Spleen (tissue), 11 donors: ENCODE measurements around the gene NAPSA. TPM values are rescaled to one million over a fixed set of nuclear protein-coding genes. Genes with fewer than 3 reads are reported as not detected.
"Not testable (repeated sequence)": the region's sequence is repeated elsewhere in the genome, so short reads cannot be mapped to it uniquely, and the experiment has no call there.

Source experiments
- DNase-seq: peaks from one replicate; pipeline ENCODE4 v3.0.0-alpha.2; 2020
- H3K27ac ChIP-seq, 8 donors: fragments of 200-600 bp; sonication (generic) in 7 of 8; 1 replicate in 4 of 8; 2 replicates in 4 of 8; pipeline versions ENCODE4 v1.5.0 to v1.8.0; 2016 to 2021; ENCODE audit warnings: inconsistent platforms in 4 of 8, mild to moderate bottlenecking in 4 of 8, moderate library complexity in 1 of 8
- H3K27me3 ChIP-seq, 7 donors: fragments of 200-600 bp; sonication (generic) in 6 of 7; replicated peaks in 1 of 7; 1 replicate in 4 of 7; 2 replicates in 3 of 7; pipeline versions ENCODE4 v1.5.0 to v1.8.0; 2016 to 2021; ENCODE audit warnings: inconsistent platforms in 3 of 7, mild to moderate bottlenecking in 1 of 7
- H3K36me3 ChIP-seq, 6 donors: fragments of 200-600 bp; sonication (generic) in 5 of 6; 1 replicate in 4 of 6; 2 replicates in 2 of 6; pipeline versions ENCODE4 v1.5.0 to v1.8.0; 2016 to 2021; ENCODE audit warnings: inconsistent platforms in 2 of 6
- H3K4me1 ChIP-seq, 6 donors: fragments of 200-600 bp; sonication (generic) in 5 of 6; 1 replicate in 3 of 6; 2 replicates in 3 of 6; pipeline versions ENCODE4 v1.5.0 to v1.8.0; 2016 to 2021; ENCODE audit warnings: inconsistent platforms in 3 of 6
- H3K4me3 ChIP-seq, 8 donors: fragments of 200-600 bp; sonication (generic) in 7 of 8; 1 replicate in 4 of 8; 2 replicates in 4 of 8; pipeline versions ENCODE4 v1.5.0 to v1.8.0; 2016 to 2021; ENCODE audit warnings: inconsistent platforms in 4 of 8, mild to moderate bottlenecking in 4 of 8, moderate library complexity in 2 of 8
- H3K9me3 ChIP-seq, 8 donors: fragments of 200-600 bp; sonication (generic) in 7 of 8; 1 replicate in 4 of 8; 2 replicates in 4 of 8; pipeline versions ENCODE4 v1.5.0 to v1.8.0; 2016 to 2021; ENCODE audit warnings: inconsistent platforms in 4 of 8
- POLR2A ChIP-seq, 3 donors: fragments of 450-650 bp; IDR thresholded peaks; one replicate each; pipeline ENCODE4 v1.5.1; 2017; ENCODE audit warnings: antibody characterized with exemption in 3 of 3, mild to moderate bottlenecking in 1 of 3
- POLR2AphosphoS5 ChIP-seq, 3 donors: sonication (generic); formaldehyde crosslinking; IDR thresholded peaks; one replicate each; pipeline ENCODE4 v1.5.1; 2017; ENCODE audit warnings: antibody characterized with exemption in 3 of 3
- WGBS, 5 donors: extraction: QIAGEN DNeasy Blood & Tissue Kit in 3 of 5; methylation state at CpG; one replicate each; pipeline versions ENCODE4 v1.1.5 to v1.1.7; 2013 to 2018; 5-methylcytosine and 5-hydroxymethylcytosine counted together
- intact Hi-C: fragments of 100-400 bp; cut with DNase I; formaldehyde crosslinking; loops from one replicate; pipeline ENCODE4 v1.15.0; 2023; ENCODE audit warnings: low total_unique reads
- polyA plus RNA-seq, 3 donors: library from polyadenylated mRNA; stranded (reverse); fragments of 200-250 nt; gene quantifications; one replicate each; pipeline ENCODE4 v1.2.1, GENCODE V29; 2013
- total RNA-seq, 7 donors: library from RNA; depleted of rRNA in 3 of 7; stranded (reverse); fragments of >200 nt in 3 of 7; fragmentation: NEBNext Ultra II Directional in 4 of 7; extraction: Animal tissue kit (Norgen Biotek cat#: 25700) in 4 of 7; gene quantifications; one replicate each; pipeline versions ENCODE4 v1.1.0 to v1.2.1, GENCODE V29; 2016 to 2021
- TF ChIP-seq, protein P1 (sequence below), 11 experiments: fragments of 200-600 bp in 7 of 11; fragments of 450-650 bp in 4 of 11; sonication (generic) in 4 of 11; IDR thresholded peaks in 8 of 11; conservative IDR thresholded peaks in 3 of 11; 1 replicate in 7 of 11; 2 replicates in 4 of 11; pipeline versions ENCODE4 v1.4.0 to v1.8.0; 2016 to 2021; ENCODE audit warnings: antibody characterized with exemption in 11 of 11, inconsistent platforms in 4 of 11, mild to moderate bottlenecking in 1 of 11
- donor health status: healthy with polysubstance abuse.
- donor health status: DM: no; HTN: no; CAD: no; lungs with moderate emphysema.
- donor health status: DM: no; HTN: no; CAD: no.
- donor health status: Bipolar disorder and iron deficiency.
- donor health status: healthy.
- donor health status: DM: no; HTN: no; CAD: no.
- donor health status: DM: yes; HTN: yes; CAD: no.

Gene NAPSA
- total and polyA plus RNA-seq, 10 donors, result 1.5 to 6.4 (median 2.7) TPM

DNA sequence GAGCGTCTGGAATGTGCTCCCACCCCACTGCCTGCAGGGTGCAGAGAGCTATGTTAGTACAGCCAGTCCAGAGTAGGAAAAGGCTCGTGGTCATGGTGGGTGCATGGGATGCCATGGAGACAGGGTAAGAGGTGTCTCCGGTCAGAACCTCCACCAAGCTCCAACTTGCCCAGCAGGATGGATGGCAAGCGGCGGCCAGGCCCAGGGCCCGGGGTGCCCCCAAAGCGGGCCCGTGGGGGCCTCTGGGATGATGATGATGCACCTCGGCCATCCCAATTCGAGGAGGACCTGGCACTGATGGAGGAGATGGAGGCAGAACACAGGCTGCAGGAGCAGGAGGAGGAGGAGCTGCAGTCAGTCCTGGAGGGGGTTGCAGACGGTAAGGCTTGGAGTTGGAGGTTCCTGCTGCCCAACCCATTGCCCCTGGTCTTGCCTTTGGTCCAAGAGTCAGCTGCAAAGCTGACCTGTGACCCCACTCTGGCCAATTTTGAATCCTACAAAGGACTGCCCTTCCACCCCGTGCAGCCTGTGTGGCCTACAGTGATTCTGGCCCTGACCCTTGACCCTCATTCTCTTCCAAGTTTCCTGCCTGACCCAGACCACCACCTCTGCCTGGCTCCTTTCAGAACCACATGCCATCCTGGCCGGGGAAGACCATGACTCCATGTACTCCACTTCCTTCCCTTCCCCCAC is 33.4 kb upstream of the NAPSA start:
- peaks cover 0 to 45% (median 22%) of the 10 kb centered on the region in 6 donors for H3K36me3 ChIP-seq
- intact Hi-C loops, result no loop called here
- WGBS, 5 donors, result 83 to 96% (median 91%) methylated on average over 13 of the region's 13 CpGs
- H3K27me3 ChIP-seq, result no peaks in the 10 kb centered on the region
- no peak for DNase-seq
- no peaks in the 10 kb centered on the region for H3K9me3 ChIP-seq
- TF ChIP-seq, protein P1, sequence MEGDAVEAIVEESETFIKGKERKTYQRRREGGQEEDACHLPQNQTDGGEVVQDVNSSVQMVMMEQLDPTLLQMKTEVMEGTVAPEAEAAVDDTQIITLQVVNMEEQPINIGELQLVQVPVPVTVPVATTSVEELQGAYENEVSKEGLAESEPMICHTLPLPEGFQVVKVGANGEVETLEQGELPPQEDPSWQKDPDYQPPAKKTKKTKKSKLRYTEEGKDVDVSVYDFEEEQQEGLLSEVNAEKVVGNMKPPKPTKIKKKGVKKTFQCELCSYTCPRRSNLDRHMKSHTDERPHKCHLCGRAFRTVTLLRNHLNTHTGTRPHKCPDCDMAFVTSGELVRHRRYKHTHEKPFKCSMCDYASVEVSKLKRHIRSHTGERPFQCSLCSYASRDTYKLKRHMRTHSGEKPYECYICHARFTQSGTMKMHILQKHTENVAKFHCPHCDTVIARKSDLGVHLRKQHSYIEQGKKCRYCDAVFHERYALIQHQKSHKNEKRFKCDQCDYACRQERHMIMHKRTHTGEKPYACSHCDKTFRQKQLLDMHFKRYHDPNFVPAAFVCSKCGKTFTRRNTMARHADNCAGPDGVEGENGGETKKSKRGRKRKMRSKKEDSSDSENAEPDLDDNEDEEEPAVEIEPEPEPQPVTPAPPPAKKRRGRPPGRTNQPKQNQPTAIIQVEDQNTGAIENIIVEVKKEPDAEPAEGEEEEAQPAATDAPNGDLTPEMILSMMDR (IDR thresholded peaks at IDR 0.05 in 8 of 11, conservative IDR thresholded peaks at IDR 0.05 in 3 of 11), result no peak
- TF ChIP-seq POLR2AphosphoS5 (IDR thresholded peaks at IDR 0.05) (no peak), POLR2A (IDR thresholded peaks at IDR 0.05) (no peak)
- H3K4me1 ChIP-seq, result no peaks in the 10 kb centered on the region
- H3K27ac ChIP-seq, result no peak overlapping the region
- no peak overlapping the region for H3K4me3 ChIP-seq

DNA sequence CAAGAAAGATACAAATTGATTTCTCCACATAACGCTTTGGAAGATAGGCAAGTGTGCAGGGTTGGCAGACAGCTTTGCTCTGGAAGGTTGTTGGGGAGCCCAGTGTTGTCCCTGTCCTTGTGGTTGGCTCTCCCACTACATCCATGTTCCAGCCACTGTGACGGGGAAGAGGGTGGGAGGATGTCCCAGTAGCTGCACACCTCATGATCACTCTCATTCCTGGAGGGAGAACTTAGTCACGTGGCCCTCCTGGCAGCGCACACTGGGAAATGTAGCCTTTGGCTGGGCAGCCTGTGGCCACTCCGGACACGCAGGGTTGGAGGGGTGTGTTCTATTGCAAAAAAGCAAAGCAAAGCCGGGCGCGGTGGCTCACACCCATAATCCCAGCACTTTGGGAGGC is 28.6 kb upstream of the NAPSA start:
- intact Hi-C loops, result no loop called here
- Histone ChIP-seq H3K4me1 (no peaks in the 10 kb centered on the region), H3K4me3 (no peak overlapping the region), H3K9me3 (no peaks in the 10 kb centered on the region), H3K27ac (no peak overlapping the region), H3K36me3 (peaks cover 0 to 40% (median 2%) of the 10 kb centered on the region in 6 donors), H3K27me3 (no peaks in the 10 kb centered on the region)
- 94 to 99% (median 97%) methylated on average over 9 of the region's 9 CpGs for WGBS, 5 donors
- TF ChIP-seq, protein P1 (IDR thresholded peaks at IDR 0.05 in 8 of 11, conservative IDR thresholded peaks at IDR 0.05 in 3 of 11), result no peak
- TF ChIP-seq POLR2AphosphoS5 (IDR thresholded peaks at IDR 0.05) (no peak), POLR2A (IDR thresholded peaks at IDR 0.05) (no peak)
- no peak for DNase-seq

DNA sequence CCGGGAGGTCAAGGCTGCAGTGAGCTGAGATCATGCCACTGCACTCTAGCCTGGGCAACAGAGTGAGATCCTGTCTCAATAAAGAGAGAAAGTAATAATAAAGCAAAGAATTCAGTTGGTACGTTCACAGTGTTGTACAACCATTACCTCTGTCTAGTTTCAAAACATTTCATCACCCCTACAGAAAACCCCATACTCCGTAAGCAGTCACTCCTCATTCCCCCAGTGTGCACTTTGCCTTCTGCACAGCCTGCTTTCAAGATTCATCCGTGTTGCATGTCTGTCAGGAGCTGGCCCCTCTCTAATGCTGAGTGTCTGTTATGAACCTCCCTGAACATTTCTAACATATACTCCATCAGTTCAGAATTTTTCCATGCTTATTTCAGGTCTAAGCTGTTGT is 28.1 kb upstream of the NAPSA start:
- H3K4me1 ChIP-seq, result no peaks in the 10 kb centered on the region
- DNase-seq, result no peak
- WGBS, 5 donors, result 71 to 96% (median 85%) methylated on average over 4 of the region's 4 CpGs
- intact Hi-C loops, result no loop called here
- no peak overlapping the region for H3K4me3 ChIP-seq
- H3K27me3 ChIP-seq, result no peaks in the 10 kb centered on the region
- TF ChIP-seq POLR2AphosphoS5 (IDR thresholded peaks at IDR 0.05) (no peak), POLR2A (IDR thresholded peaks at IDR 0.05) (no peak)
- TF ChIP-seq, protein P1 (IDR thresholded peaks at IDR 0.05 in 8 of 11, conservative IDR thresholded peaks at IDR 0.05 in 3 of 11), result no peak
- H3K9me3 ChIP-seq, result no peaks in the 10 kb centered on the region
- no peak overlapping the region for H3K27ac ChIP-seq
- peaks cover 0 to 36% (median 0%) of the 10 kb centered on the region in 6 donors for H3K36me3 ChIP-seq

DNA sequence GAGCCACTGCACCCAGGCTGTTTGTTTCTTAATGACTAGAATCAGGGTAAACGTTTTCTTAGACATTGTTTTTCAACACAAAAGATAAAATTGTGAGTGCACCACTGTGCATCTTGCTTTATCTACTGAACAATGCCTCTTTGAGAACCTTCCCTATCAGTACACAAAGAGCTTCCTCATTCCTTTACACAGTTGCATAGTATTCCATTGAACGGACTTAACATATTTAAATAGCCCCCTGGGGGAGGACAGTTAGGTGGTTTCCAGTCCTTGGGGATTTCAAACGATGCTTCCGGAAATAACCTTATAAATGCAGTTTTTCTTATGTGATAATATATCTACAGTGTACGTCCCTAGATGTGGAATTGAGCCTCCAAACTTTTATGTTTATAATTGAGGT is 27.3 kb upstream of the NAPSA start:
- DNase-seq, result no peak
- Histone ChIP-seq H3K4me1 (peaks cover 0 to 4% (median 1%) of the 10 kb centered on the region in 6 donors), H3K9me3 (no peaks in the 10 kb centered on the region), H3K36me3 (peaks cover 0 to 37% (median 0%) of the 10 kb centered on the region in 6 donors), H3K27me3 (no peaks in the 10 kb centered on the region), H3K4me3 (no peak overlapping the region), H3K27ac (no peak overlapping the region)
- WGBS, 5 donors, result 90 to 94% (median 94%) methylated on average over 5 of the region's 5 CpGs
- intact Hi-C loops, result no loop called here
- no peak for TF ChIP-seq POLR2A (IDR thresholded peaks at IDR 0.05)
- TF ChIP-seq POLR2AphosphoS5 (IDR thresholded peaks at IDR 0.05), result no peak
- TF ChIP-seq, protein P1 (IDR thresholded peaks at IDR 0.05 in 8 of 11, conservative IDR thresholded peaks at IDR 0.05 in 3 of 11), result no peak

DNA sequence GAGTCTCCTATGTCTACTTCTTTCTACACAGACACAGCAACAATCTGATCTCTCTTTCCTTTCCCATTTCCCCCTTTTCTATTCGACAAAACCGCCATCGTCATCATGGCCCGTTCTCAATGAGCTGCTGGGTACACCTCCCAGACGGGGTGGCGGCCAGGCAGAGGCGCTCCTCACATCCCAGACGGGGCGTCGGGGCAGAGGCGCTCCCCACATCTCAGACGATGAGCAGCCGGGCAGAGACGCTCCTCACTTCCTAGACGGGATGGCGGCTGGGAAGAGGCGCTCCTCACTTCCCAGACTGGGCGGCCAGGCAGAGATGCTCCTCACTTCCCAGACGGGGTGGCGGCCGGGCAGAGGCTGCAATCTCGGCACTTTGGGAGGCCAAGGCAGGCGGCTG is 25.5 kb upstream of the NAPSA start:
- Histone ChIP-seq H3K4me1 (peaks cover 0 to 22% (median 10%) of the 10 kb centered on the region in 6 donors), H3K36me3 (peaks cover 0 to 53% (median 0%) of the 10 kb centered on the region in 6 donors)
- H3K27me3 ChIP-seq, H3K27ac ChIP-seq, intact Hi-C loops, H3K4me3 ChIP-seq, H3K9me3 ChIP-seq, DNase-seq: not testable (repeated sequence)
- 92 to 95% (median 94%) methylated on average over 21 to 22 of the region's 23 CpGs for WGBS, 5 donors

DNA sequence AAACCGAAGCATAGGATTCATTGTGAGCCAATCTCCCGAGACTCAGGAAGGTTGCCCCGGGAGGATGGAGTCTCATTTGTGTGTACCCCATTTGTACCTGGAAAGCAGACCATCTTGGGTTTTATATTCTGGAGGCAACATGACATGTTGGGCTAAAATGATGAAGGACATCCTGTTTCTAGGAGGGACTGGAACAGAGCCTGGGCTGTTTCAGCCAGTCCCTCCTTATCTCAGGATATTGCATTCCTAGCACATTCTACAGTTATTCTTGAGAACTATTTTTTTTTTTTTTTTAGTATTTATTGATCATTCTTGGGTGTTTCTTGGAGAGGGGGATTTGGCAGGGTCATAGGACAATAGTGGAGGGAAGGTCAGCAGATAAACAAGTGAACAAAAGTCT is 24.9 kb upstream of the NAPSA start:
- H3K4me1 ChIP-seq, result peaks cover 0 to 29% (median 16%) of the 10 kb centered on the region in 6 donors
- peaks cover 0 to 53% (median 0%) of the 10 kb centered on the region in 6 donors for H3K36me3 ChIP-seq
- WGBS, 5 donors, result 87 to 91% (median 91%) methylated on average over 3 of the region's 3 CpGs
- H3K9me3 ChIP-seq, intact Hi-C loops, H3K4me3 ChIP-seq, H3K27me3 ChIP-seq, H3K27ac ChIP-seq, DNase-seq: not testable (repeated sequence)
